SK-MEL-5 (cell line): ENCODE results near the gene KIF16B. TPM values are rescaled to one million over a fixed set of nuclear protein-coding genes. Genes with fewer than 3 reads are reported as not detected.
A peak's percentile ranks its signal among the peaks of the same experiment; 100 is the strongest.
"Not testable (repeated sequence)": the region's sequence is repeated elsewhere in the genome, so short reads cannot be mapped to it uniquely, and the experiment has no call there.

ENCODE experiments used
- DNase-seq: peaks from one replicate; pipeline ENCODE4 v3.0.0-alpha.2; 2016; ENCODE audit warnings: low read depth, low spot score
- in situ Hi-C: cut with HindIII; loops from 2 replicates; pipeline ENCODE4 v1.10.0; 2016; ENCODE audit warnings: low sequenced_read_pairs, high pct_unique_total_duplicates, low pct_unique_long_range_greater_than_20kb
- total RNA-seq: library from RNA; depleted of rRNA; stranded (reverse); fragments of >200 nt; shearing (Covaris generic); gene quantifications from 2 replicates; pipeline ENCODE4 v1.2.3, GENCODE V29; 2014

KIF16B gene
- total RNA-seq, 1 experiment from 2014 or later, result 13.4 TPM

DNA sequence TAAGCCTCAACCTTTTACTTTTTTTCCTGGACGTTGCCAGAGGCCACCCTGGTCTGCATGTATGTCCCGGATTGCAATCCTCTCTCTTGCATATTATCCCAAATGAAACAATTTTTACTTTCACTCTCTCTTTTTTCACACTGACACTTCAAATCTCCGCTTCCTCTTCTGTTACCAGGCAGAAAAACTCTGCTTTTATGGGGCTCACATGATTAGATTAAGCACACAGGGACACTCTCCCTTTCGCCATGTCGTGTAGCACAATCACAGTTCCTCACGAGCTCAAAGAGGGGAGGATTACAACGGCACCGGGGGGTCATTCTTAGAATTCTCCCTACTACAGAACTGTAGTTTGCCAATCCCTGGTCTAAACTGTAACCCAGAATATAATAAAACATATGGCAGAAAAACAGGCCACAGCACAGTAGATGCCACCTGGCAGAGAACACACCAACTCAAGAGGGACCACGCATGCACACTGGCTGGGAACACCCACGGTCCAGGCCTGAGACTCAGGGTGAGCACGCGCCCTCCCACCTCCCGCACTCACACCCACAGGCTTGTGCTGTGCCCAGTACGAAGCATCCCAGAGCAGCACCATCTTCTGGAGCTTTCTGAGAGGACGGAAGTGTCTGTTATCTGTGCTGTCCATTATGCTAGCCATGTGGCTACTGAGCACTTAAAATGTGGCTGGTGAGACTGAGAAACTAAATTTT is 288.7 kb downstream of the KIF16B start:
- no peak for DNase-seq
- in situ Hi-C loops, result no loop called here

GRCh38 chr20:16283978-16284377 is 289.3 kb downstream of the KIF16B start:
- DNase-seq, result no peak
- in situ Hi-C loops, result no loop called here

- in situ Hi-C loops, result no loop called here
Measured at GRCh38 chr20:16283307-16283706, 289.9 kb downstream of the KIF16B start.

GRCh38 chr20:16280219-16280618 is 293.0 kb downstream of the KIF16B start:
- no peak for DNase-seq
- in situ Hi-C loops, result no loop called here

More at GRCh38 chr20:16283307-16283706, 289.9 kb downstream of the KIF16B start:
- no peak for DNase-seq

GRCh38 chr20:16279320-16279719 is 293.9 kb downstream of the KIF16B start:
- in situ Hi-C loops, result no loop called here
- DNase-seq, result peak; percentile 35

DNA sequence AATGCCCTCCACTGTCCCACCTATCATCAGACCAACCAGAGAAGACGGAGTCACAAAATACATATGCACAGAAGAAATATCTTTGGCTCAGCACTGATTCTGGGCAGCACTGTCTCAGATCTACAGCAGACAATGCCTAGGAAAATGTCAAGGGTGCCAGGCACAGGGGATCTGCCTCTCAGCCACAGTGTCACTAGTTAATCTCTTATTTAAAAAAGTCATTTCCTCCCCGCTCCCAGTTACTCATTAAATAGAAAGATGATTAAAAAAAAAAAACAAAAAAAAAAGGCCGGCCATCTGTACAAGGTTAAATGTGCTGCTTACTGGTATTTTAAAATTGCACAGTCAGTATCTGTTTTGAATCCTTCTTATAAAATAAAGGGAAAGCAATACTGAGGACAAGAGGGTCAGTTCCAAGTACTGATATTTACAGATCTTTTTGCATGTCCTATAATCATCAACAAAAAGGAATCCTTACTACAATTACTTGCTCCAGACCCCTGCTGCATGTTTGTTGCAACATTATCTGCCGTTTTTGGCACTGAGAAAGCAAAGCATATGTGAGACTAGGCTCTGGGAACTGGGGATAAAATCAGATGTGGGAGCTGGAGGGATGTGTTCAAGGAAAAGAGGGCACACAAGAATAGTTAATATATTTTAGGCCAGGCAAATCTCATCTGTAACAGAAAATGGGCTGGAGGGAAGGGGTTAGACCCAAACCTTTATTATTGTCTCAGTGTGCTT is 299.3 kb downstream of the KIF16B start:
- no peak for DNase-seq
- in situ Hi-C loops, result no loop called here

GRCh38 chr20:16272780-16273360 is 300.4 kb downstream of the KIF16B start:
- in situ Hi-C loops, result no loop called here
- DNase-seq, result no peak

- no peak for DNase-seq
- in situ Hi-C loops, result no loop called here
Measured at GRCh38 chr20:16271450-16271849, 301.8 kb downstream of the KIF16B start.

- in situ Hi-C loops, result no loop called here
- no peak for DNase-seq
Measured at GRCh38 chr20:16270989-16271388, 302.3 kb downstream of the KIF16B start.

GRCh38 chr20:16270314-16270931 is 302.8 kb downstream of the KIF16B start:
- in situ Hi-C loops, result no loop called here
- no peak for DNase-seq

GRCh38 chr20:16267526-16267925 is 305.7 kb downstream of the KIF16B start:
- in situ Hi-C loops, result no loop called here
- no peak for DNase-seq

GRCh38 chr20:16265334-16265733 is 307.9 kb downstream of the KIF16B start:
- no peak for DNase-seq
- in situ Hi-C loops, result no loop called here

- in situ Hi-C loops, result no loop called here
- DNase-seq, result no peak
Measured at GRCh38 chr20:16263582-16263981, 309.7 kb downstream of the KIF16B start.

DNA sequence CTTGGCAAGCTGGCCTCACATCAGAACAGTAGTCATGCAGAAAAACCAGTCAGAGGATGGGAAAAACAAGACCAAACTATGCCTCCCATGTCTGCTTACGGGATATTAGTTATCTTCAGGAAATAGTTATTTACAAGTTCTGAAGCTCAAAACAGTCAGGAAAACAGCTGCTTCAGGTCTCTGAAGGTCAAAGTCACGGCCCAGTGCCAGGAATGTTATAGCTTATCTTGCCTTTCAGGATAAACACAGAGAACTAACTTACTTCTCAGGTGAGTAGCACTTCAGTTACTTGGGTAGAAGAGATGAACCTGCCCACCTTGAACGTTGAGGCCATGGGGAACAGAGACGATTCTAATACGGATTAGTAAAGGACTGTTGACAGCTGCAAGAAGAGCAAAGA is 310.7 kb downstream of the KIF16B start:
- in situ Hi-C loops, result no loop called here
- DNase-seq, result no peak

GRCh38 chr20:16261733-16262273 is 311.4 kb downstream of the KIF16B start:
- in situ Hi-C loops, result no loop called here
- DNase-seq, result no peak

- no peak for DNase-seq
- in situ Hi-C loops, result no loop called here
Measured at GRCh38 chr20:16260911-16261310, 312.3 kb downstream of the KIF16B start.

- DNase-seq, in situ Hi-C loops: not testable (repeated sequence)
Measured at GRCh38 chr20:16260133-16260532, 313.1 kb downstream of the KIF16B start.

- no peak for DNase-seq
- in situ Hi-C loops, result no loop called here
Measured at GRCh38 chr20:16258766-16259165, 314.5 kb downstream of the KIF16B start.
